Measurements from ENCODE around the gene MED6. TPM values are rescaled to one million over a fixed set of nuclear protein-coding genes. Genes with fewer than 3 reads are reported as not detected.

The MED6 gene
- total and polyA plus RNA-seq, 8 donors, result 12.6 to 71.0 (median 26.5) TPM

GRCh38 chr14:70618314-70618713 lies 17.9 kb upstream of the MED6 start:
- no peak for DNase-seq
- Histone ChIP-seq H3K4me3 (no peak overlapping the region), H3K27me3 (peaks cover 0 to 6% (median 0%) of the 10 kb centered on the region in 3 donors), H3K9me3 (no peaks in the 10 kb centered on the region), H3K36me3 (no peaks in the 10 kb centered on the region), H3K4me1 (no peaks in the 10 kb centered on the region), H3K27ac (no peak overlapping the region)
- 56 to 70% (median 67%) methylated on average over 2 of the region's 2 CpGs for WGBS, 5 donors
- intact Hi-C loops (cut with DNase I; ENCODE audit: low total_unique reads), result no loop called here
- TF ChIP-seq CTCF (IDR thresholded peaks at IDR 0.05) (no peak), EP300 (IDR thresholded peaks at IDR 0.05) (no peak), POLR2A (IDR thresholded peaks at IDR 0.05) (no peak), POLR2AphosphoS5 (IDR thresholded peaks at IDR 0.05) (no peak)

GRCh38 chr14:70616646-70617045 lies 16.2 kb upstream of the MED6 start:
- Histone ChIP-seq H3K4me1 (no peaks in the 10 kb centered on the region), H3K4me3 (no peak overlapping the region), H3K9me3 (no peaks in the 10 kb centered on the region), H3K36me3 (no peaks in the 10 kb centered on the region), H3K27me3 (peaks cover 0 to 10% (median 0%) of the 10 kb centered on the region in 3 donors), H3K27ac (no peak overlapping the region)
- no peak for DNase-seq
- TF ChIP-seq POLR2A (IDR thresholded peaks at IDR 0.05) (no peak), EP300 (IDR thresholded peaks at IDR 0.05) (no peak), CTCF (IDR thresholded peaks at IDR 0.05) (no peak), POLR2AphosphoS5 (IDR thresholded peaks at IDR 0.05) (no peak)
- 91 to 95% (median 93%) methylated on average over 3 of the region's 3 CpGs for WGBS, 5 donors
- intact Hi-C loops (cut with DNase I; ENCODE audit: low total_unique reads), result no loop called here

- Histone ChIP-seq H3K4me1 (no peaks in the 10 kb centered on the region), H3K4me3 (no peak overlapping the region), H3K36me3 (no peaks in the 10 kb centered on the region), H3K27me3 (peaks cover 2 to 30% (median 8%) of the 10 kb centered on the region in 3 donors), H3K9me3 (no peaks in the 10 kb centered on the region), H3K27ac (no peak overlapping the region)
- 44 to 61% (median 48%) methylated on average over 3 of the region's 3 CpGs for WGBS, 5 donors
- intact Hi-C loops (cut with DNase I; ENCODE audit: low total_unique reads), result no loop called here
- TF ChIP-seq POLR2A (IDR thresholded peaks at IDR 0.05) (no peak), CTCF (IDR thresholded peaks at IDR 0.05) (no peak), POLR2AphosphoS5 (IDR thresholded peaks at IDR 0.05) (no peak), EP300 (IDR thresholded peaks at IDR 0.05) (no peak)
- no peak for DNase-seq
Measured at GRCh38 chr14:70611216-70611615, 10.8 kb upstream of the MED6 start.

GRCh38 chr14:70602254-70602653 lies 1.8 kb upstream of the MED6 start:
- Histone ChIP-seq H3K27ac (no peak overlapping the region), H3K27me3 (peaks cover 0 to 12% (median 0%) of the 10 kb centered on the region in 3 donors), H3K36me3 (no peaks in the 10 kb centered on the region), H3K4me1 (peaks cover 12 to 33% (median 21%) of the 10 kb centered on the region in 4 donors), H3K4me3 (no peak overlapping the region), H3K9me3 (no peaks in the 10 kb centered on the region)
- TF ChIP-seq CTCF (IDR thresholded peaks at IDR 0.05) (no peak), POLR2A (IDR thresholded peaks at IDR 0.05) (no peak), POLR2AphosphoS5 (IDR thresholded peaks at IDR 0.05) (no peak), EP300 (IDR thresholded peaks at IDR 0.05) (no peak)
- WGBS, 5 donors, result 79 to 93% (median 85%) methylated on average over 2 of the region's 2 CpGs
- intact Hi-C loops (cut with DNase I; ENCODE audit: low total_unique reads), result no loop called here
- no peak for DNase-seq

All from stomach (tissue), 9 donors.